Upper lobe of right lung (tissue), 1 donor: Measurements from ENCODE around the gene CDHR1. TPM values are rescaled to one million over a fixed set of nuclear protein-coding genes. Genes with fewer than 3 reads are reported as not detected.
"Not testable (repeated sequence)": the region's sequence is repeated elsewhere in the genome, so short reads cannot be mapped to it uniquely, and the experiment has no call there.

Experiments used
- ATAC-seq: fragments of 200-7000 bp; cut with Tn5 transposase; one replicate; pipeline ENCODE4 v1.9.1; 2020; ENCODE audit warnings: mild to moderate bottlenecking, moderate library complexity
- DNase-seq: peaks from one replicate; pipeline ENCODE4 v3.0.0-alpha.2; 2020
- H3K27ac ChIP-seq: fragments of 200-600 bp; one replicate; pipeline ENCODE4 v1.8.0; 2022
- H3K27me3 ChIP-seq: fragments of 200-600 bp; one replicate; pipeline ENCODE4 v1.8.0; 2022; ENCODE audit warnings: mild to moderate bottlenecking
- H3K36me3 ChIP-seq: fragments of 200-600 bp; one replicate; pipeline ENCODE4 v1.8.0; 2022
- H3K4me1 ChIP-seq: fragments of 200-600 bp; one replicate; pipeline ENCODE4 v1.8.0; 2022
- H3K4me3 ChIP-seq: fragments of 200-600 bp; one replicate; pipeline ENCODE4 v1.8.0; 2022; ENCODE audit warnings: mild to moderate bottlenecking
- H3K9me3 ChIP-seq: fragments of 200-600 bp; one replicate; pipeline ENCODE4 v1.8.0; 2022
- intact Hi-C: fragments of 100-400 bp; cut with DNase I; formaldehyde crosslinking; loops from one replicate; pipeline ENCODE4 v1.11.0; 2022
- long read RNA-seq: library from polyadenylated mRNA; unstranded; transcript quantifications from one replicate; pipeline ENCODE4 v2.0.0, GENCODE V29; 2021
- total RNA-seq: library from RNA; stranded (reverse); fragmentation: NEBNext Ultra II Directional; extraction: Animal tissue kit (Norgen Biotek cat#: 25700); gene quantifications from one replicate; pipeline ENCODE4 v1.2.1, GENCODE V29; 2021
- TF ChIP-seq, protein P1 (sequence below): fragments of 200-600 bp; IDR thresholded peaks from one replicate; pipeline ENCODE4 v1.8.0; 2022; ENCODE audit warnings: antibody characterized with exemption
- donor health status: DM: no; HTN: yes; CAD: no; lungs with severe emphysema.

CDHR1 gene
- 0.35 TPM for total RNA-seq
- long read RNA-seq, result 0 reads

DNA sequence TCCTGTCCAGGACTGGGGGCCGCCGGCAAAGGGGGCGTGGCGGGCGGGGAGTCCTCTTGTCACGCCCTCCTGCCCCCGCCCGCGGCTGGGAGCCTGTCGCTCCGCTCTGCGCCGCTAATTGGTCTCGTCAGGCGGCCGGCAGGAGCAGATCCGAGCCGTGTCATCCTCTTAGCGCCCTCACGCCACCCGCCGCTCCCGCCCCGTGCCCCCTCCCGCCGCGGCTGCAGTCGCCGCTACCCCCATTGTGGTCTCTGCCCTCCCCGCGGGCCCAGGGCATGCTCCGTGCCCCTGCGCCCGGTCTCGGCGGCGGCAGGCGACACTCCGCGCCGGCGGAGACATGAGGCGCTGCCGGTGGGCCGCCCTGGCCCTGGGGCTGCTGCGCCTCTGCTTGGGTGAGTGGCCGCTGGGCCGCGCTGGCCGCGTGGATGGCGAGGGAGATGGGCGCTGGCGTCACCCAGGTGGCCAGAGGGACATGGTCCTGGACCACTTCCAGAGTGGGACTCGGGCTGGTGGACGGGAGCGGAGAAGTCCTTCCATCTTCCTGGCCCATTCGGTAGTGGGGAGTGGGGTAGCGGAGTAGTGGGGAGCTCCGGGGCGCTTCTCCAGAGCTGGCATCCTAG is at the start of gene CDHR1:
TSS of gene CDHR1 (plus strand) at position 114 of the 620 bp plus-strand sequence. CDS start at position 338, 224 bp downstream.
- Histone ChIP-seq H3K4me1 (peaks cover 5% of the 10 kb centered on the region), H3K4me3 (peak within 1 kb of the TSS; percentile 45), H3K36me3 (no peaks in the 10 kb centered on the region), H3K27me3 (peaks cover 44% of the 10 kb centered on the region), H3K27ac (no peak within 1 kb of the TSS), H3K9me3 (no peaks in the 10 kb centered on the region)
- intact Hi-C loops, result no loop called here
- TF ChIP-seq, protein P1, sequence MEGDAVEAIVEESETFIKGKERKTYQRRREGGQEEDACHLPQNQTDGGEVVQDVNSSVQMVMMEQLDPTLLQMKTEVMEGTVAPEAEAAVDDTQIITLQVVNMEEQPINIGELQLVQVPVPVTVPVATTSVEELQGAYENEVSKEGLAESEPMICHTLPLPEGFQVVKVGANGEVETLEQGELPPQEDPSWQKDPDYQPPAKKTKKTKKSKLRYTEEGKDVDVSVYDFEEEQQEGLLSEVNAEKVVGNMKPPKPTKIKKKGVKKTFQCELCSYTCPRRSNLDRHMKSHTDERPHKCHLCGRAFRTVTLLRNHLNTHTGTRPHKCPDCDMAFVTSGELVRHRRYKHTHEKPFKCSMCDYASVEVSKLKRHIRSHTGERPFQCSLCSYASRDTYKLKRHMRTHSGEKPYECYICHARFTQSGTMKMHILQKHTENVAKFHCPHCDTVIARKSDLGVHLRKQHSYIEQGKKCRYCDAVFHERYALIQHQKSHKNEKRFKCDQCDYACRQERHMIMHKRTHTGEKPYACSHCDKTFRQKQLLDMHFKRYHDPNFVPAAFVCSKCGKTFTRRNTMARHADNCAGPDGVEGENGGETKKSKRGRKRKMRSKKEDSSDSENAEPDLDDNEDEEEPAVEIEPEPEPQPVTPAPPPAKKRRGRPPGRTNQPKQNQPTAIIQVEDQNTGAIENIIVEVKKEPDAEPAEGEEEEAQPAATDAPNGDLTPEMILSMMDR, result no peak
- DNase-seq (peak; percentile 70), ATAC-seq (peak; percentile 51)

DNA sequence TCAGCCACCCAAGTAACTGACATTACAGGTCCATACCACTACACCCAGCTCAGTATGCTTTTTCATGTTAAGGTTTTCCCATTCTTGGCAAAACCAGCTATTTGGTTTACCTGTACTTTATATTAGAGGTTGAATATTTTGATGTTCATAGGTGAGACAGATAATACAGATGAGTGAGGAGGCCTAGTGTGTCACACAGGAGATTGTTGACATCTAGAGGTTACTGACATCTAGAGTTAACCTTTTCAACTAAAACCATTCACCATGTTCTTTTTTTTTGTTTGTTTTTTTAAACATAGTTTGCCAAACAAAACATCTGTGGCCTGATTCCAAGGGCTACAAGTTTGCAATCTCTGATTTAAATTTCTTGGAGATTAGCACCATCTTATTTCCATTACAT is 47.0 kb upstream of the CDHR1 start:
- Histone ChIP-seq H3K27me3 (no peaks in the 10 kb centered on the region), H3K36me3 (peaks cover 98% of the 10 kb centered on the region), H3K27ac (no peak overlapping the region), H3K4me1 (no peaks in the 10 kb centered on the region), H3K9me3 (no peaks in the 10 kb centered on the region), H3K4me3 (no peak overlapping the region)
- DNase-seq, result no peak
- intact Hi-C loops, result no loop called here
- ATAC-seq, result no peak
- TF ChIP-seq, protein P1, result no peak

DNA sequence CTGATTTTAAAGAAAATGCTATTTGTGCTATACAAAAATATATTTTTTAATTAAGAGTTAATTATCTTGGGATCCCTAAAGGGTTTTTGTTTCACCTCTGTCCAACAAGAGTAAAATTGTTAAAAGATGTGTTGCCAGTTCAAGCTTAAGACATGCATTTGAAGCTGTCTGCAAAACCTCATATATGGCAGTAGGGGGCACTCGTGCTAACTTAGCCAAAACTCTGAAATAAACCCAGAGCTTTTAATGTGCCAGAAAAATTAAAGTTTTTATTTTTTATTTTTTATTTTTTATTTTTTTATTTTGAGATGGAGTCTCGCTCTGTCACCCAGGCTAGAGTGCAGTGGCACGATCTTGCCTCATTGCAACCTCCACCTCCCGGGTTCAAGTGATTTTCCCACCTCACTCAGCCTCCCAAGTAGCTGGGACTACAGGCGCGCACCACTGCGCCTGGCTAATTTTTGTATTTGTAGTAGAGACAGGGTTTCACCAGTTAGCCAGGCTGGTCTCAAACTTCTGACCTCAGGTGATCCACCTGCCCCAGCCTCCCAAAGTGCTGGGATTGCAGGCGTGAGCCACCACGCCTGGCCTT is 46.2 kb upstream of the CDHR1 start:
- H3K4me3 ChIP-seq, DNase-seq, H3K27me3 ChIP-seq, H3K27ac ChIP-seq, H3K9me3 ChIP-seq, H3K4me1 ChIP-seq, intact Hi-C loops: not testable (repeated sequence)
- TF ChIP-seq, protein P1, result peak; percentile 68
- peak; percentile 67 for ATAC-seq
- peaks cover 98% of the 10 kb centered on the region for H3K36me3 ChIP-seq

DNA sequence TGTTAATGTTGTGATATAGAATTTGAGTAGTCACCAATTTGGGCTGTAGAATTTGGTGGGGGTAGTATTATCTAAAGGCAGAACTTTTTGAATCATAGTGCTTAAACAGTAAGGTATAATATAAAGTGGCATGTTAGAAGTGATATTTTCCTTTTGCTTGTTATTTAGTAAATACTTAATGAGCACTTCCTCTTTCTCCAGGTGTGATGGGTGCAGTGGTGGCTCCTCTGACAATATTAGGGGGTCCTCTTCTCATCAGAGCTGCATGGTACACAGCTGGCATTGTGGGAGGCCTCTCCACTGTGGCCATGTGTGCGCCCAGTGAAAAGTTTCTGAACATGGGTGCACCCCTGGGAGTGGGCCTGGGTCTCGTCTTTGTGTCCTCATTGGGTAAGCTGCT is 44.5 kb upstream of the CDHR1 start:
- no peak for ATAC-seq
- no peak for DNase-seq
- intact Hi-C loops, result no loop called here
- Histone ChIP-seq H3K9me3 (no peaks in the 10 kb centered on the region), H3K27ac (no peak overlapping the region), H3K4me3 (no peak overlapping the region), H3K4me1 (no peaks in the 10 kb centered on the region), H3K36me3 (peaks cover 97% of the 10 kb centered on the region), H3K27me3 (no peaks in the 10 kb centered on the region)
- TF ChIP-seq, protein P1, result no peak

DNA sequence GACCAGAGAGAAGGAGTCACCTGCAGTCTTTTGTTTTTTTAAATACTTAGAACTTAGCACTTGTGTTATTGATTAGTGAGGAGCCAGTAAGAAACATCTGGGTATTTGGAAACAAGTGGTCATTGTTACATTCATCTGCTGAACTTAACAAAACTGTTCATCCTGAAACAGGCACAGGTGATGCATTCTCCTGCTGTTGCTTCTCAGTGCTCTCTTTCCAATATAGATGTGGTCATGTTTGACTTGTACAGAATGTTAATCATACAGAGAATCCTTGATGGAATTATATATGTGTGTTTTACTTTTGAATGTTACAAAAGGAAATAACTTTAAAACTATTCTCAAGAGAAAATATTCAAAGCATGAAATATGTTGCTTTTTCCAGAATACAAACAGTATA is 41.6 kb upstream of the CDHR1 start:
- no peak overlapping the region for H3K4me3 ChIP-seq
- TF ChIP-seq, protein P1, result no peak
- no peak overlapping the region for H3K27ac ChIP-seq
- intact Hi-C loops, result no loop called here
- ATAC-seq (no peak), DNase-seq (no peak)
- H3K36me3 ChIP-seq, result peaks cover 75% of the 10 kb centered on the region
- H3K9me3 ChIP-seq, result no peaks in the 10 kb centered on the region
- no peaks in the 10 kb centered on the region for H3K4me1 ChIP-seq
- H3K27me3 ChIP-seq, result no peaks in the 10 kb centered on the region
